Panc1 (cell line): Measurements from ENCODE around the gene JAKMIP3. TPM values are rescaled to one million over a fixed set of nuclear protein-coding genes. Genes with fewer than 3 reads are reported as not detected.

ENCODE experiments used
- total RNA-seq: library from RNA; stranded (reverse); gene quantifications from one replicate; pipeline ENCODE4 v1.2.1, GENCODE V29; 2021; ENCODE audit not compliant: unreplicated experiment

Gene JAKMIP3
- total RNA-seq, 1 experiment from 2014 or later = 1.5 TPM

Other genes starting within 250 kb of the JAKMIP3 start
- gene PPP2R2D, start 164.9 kb upstream of the JAKMIP3 start, total RNA-seq = 41.0 TPM
- gene BNIP3, start 84.0 kb upstream of the JAKMIP3 start, total RNA-seq = 67.8 TPM
- gene DPYSL4, start 121.0 kb downstream of the JAKMIP3 start, total RNA-seq = 9.9 TPM
- gene STK32C, start 242.0 kb downstream of the JAKMIP3 start, total RNA-seq = 53.7 TPM